HCT116 (cell line): ENCODE data around the gene CADPS. TPM values are rescaled to one million over a fixed set of nuclear protein-coding genes. Genes with fewer than 3 reads are reported as not detected.

Experiments
- ATAC-seq: fragments of 200-7000 bp; cut with Tn5 transposase; 2 replicates; pipeline ENCODE4 v1.9.1; 2020; ENCODE audit warnings: mild to moderate bottlenecking, moderate library complexity
- BruUV-seq: library from RNA; stranded (reverse); fragments of 400-500 nt; replicated peaks from 2 replicates; lab custom pipeline; 2021; lab: Mats Ljungman, UMichigan
- CTCF ChIA-PET: fragments of 300-600 bp; sonication (Branson Sonifier 250); formaldehyde crosslinking; loops from one replicate; lab custom pipeline; 2021; ENCODE audit warnings: antibody characterized with exemption; lab: Charles Lee
- POLR2A ChIA-PET: fragments of 300-600, 350-600 bp; sonication (Branson Sonifier 250); formaldehyde crosslinking; loops from one replicate; lab custom pipeline; 2021; ENCODE audit warnings: antibody characterized with exemption; lab: Charles Lee
- RAD21 ChIA-PET, 2 experiments: fragments of 300-600 bp; sonication (Branson Sonifier 250); formaldehyde crosslinking; loops; one replicate each; lab custom pipeline; 2023; ENCODE audit warnings: low total read pairs in 2 of 2; ENCODE audit not compliant: uncharacterized antibody in 2 of 2, unreplicated experiment in 2 of 2, low non-redundant PET in 1 of 2; lab: Charles Lee
- DNase-seq: peaks from one replicate; pipeline ENCODE4 v3.0.0-alpha.2; 2010; ENCODE audit warnings: low read depth, low spot score
- H2AFZ ChIP-seq: fragments of 200-600 bp; shearing (Covaris generic), sonication (generic); 2 replicates; pipeline ENCODE4 v1.6.1; 2017; ENCODE audit warnings: low read depth, mixed run types, mixed read lengths, antibody characterized with exemption, low read length; ENCODE audit not compliant: poor library complexity, severe bottlenecking
- H3K27ac ChIP-seq: 2 replicates; pipeline ENCODE4 v1.5.1; 2012; ENCODE audit warnings: low read depth, low read length
- H3K27me3 ChIP-seq: fragments of 200-600 bp; sonication (generic); 2 replicates; pipeline ENCODE4 v1.6.1; 2016; ENCODE audit warnings: mixed run types, low read length, mixed read lengths; ENCODE audit not compliant: insufficient read depth
- H3K36me3 ChIP-seq, 2 experiments: fragments of 200-500 bp in 1 of 2; fragments of 200-600 bp in 1 of 2; sonication (Bioruptor generic) in 1 of 2; sonication (generic) in 1 of 2; 2 replicates each; pipeline versions ENCODE4 v1.5.1 to v1.6.1; 2014 to 2016; ENCODE audit warnings: low read length in 2 of 2, inconsistent platforms in 1 of 2, mixed read lengths in 1 of 2, mixed run types in 1 of 2; ENCODE audit not compliant: insufficient read depth in 2 of 2, control insufficient read depth in 1 of 2
- H3K4me1 ChIP-seq, 2 experiments: fragments of 200-600 bp in 1 of 2; sonication (generic) in 1 of 2; 2 replicates each; pipeline versions ENCODE4 v1.5.1 to v1.6.1; 2012 to 2017; ENCODE audit warnings: low read length in 2 of 2, inconsistent platforms in 1 of 2, mild to moderate bottlenecking in 1 of 2, mixed read lengths in 1 of 2, mixed run types in 1 of 2, moderate library complexity in 1 of 2; ENCODE audit not compliant: insufficient read depth in 2 of 2, control insufficient read depth in 1 of 2
- H3K4me2 ChIP-seq: fragments of 200-600 bp; sonication (generic); 2 replicates; pipeline ENCODE4 v1.6.1; 2017; ENCODE audit warnings: mixed run types, low read length, mixed read lengths
- H3K4me3 ChIP-seq, 2 experiments: fragments of 200-600 bp in 1 of 2; sonication (generic) in 1 of 2; replicated peaks in 1 of 2; 2 replicates each; pipeline ENCODE4 v1.5.1; 2011 to 2016; ENCODE audit warnings: low read length in 2 of 2, control low read depth in 1 of 2, low read depth in 1 of 2, mild to moderate bottlenecking in 1 of 2, mixed read lengths in 1 of 2, mixed run types in 1 of 2
- H3K79me2 ChIP-seq: fragments of 200-600 bp; sonication (generic); 2 replicates; pipeline ENCODE4 v1.6.1; 2017; ENCODE audit warnings: mild to moderate bottlenecking, mixed run types, low read length, moderate library complexity, mixed read lengths; ENCODE audit not compliant: insufficient read depth
- H3K9ac ChIP-seq: fragments of 200-600 bp; sonication (generic); 2 replicates; pipeline ENCODE4 v1.6.1; 2016; ENCODE audit warnings: low read length, mixed read lengths
- H3K9me2 ChIP-seq: fragments of 200-600 bp; sonication (generic), shearing (Covaris generic); 2 replicates; pipeline ENCODE4 v1.6.1; 2017; ENCODE audit warnings: mixed run types, mild to moderate bottlenecking, moderate library complexity; ENCODE audit not compliant: insufficient read depth
- H3K9me3 ChIP-seq, 2 experiments: fragments of 200-500 bp in 1 of 2; fragments of 200-600 bp in 1 of 2; sonication (Bioruptor generic) in 1 of 2; sonication (generic) in 1 of 2; 2 replicates each; pipeline ENCODE4 v1.6.1; 2014 to 2017; ENCODE audit warnings: low read length in 2 of 2, mixed read lengths in 2 of 2, inconsistent platforms in 1 of 2, low read depth in 1 of 2, mild to moderate bottlenecking in 1 of 2, mixed run types in 1 of 2, moderate library complexity in 1 of 2; ENCODE audit not compliant: control insufficient read depth in 1 of 2, insufficient read depth in 1 of 2
- H4K20me1 ChIP-seq: fragments of 200-600 bp; sonication (generic), shearing (Covaris generic); 2 replicates; pipeline ENCODE4 v1.6.1; 2017; ENCODE audit warnings: mixed run types, mild to moderate bottlenecking, moderate library complexity; ENCODE audit not compliant: insufficient read depth
- CEBPB ChIP-seq: IDR thresholded peaks from 2 replicates; pipeline ENCODE4 v1.6.1; 2012; ENCODE audit warnings: low read depth
- EGR1 ChIP-seq: IDR thresholded peaks from 2 replicates; pipeline ENCODE4 v1.6.1; 2012; ENCODE audit warnings: low read depth
- ELF1 ChIP-seq: IDR thresholded peaks from 2 replicates; pipeline ENCODE4 v1.6.1; 2012; ENCODE audit warnings: low read depth, borderline replicate concordance
- EZH2 ChIP-seq: fragments of 200-600 bp; sonication (generic); IDR thresholded peaks from 2 replicates; pipeline ENCODE4 v1.6.1; 2017; ENCODE audit warnings: antibody characterized with exemption, mixed run types
- FOSL1 ChIP-seq: IDR thresholded peaks from 2 replicates; pipeline ENCODE4 v1.6.1; 2012; ENCODE audit warnings: low read depth
- JUND ChIP-seq: IDR thresholded peaks from 2 replicates; pipeline ENCODE4 v1.6.1; 2012
- POLR2AphosphoS5 ChIP-seq: IDR thresholded peaks from 2 replicates; pipeline ENCODE4 v1.6.1; 2011; ENCODE audit warnings: mild to moderate bottlenecking, low read depth, low read length, moderate library complexity
- RAD21 ChIP-seq: IDR thresholded peaks from 2 replicates; pipeline ENCODE4 v1.6.1; 2012; ENCODE audit warnings: low read depth, mild to moderate bottlenecking
- SIN3A ChIP-seq: IDR thresholded peaks from 2 replicates; pipeline ENCODE4 v1.6.1; 2012; ENCODE audit warnings: low read depth
- TCF7L2 ChIP-seq: IDR thresholded peaks from 2 replicates; pipeline ENCODE4 v1.7.0; 2011; ENCODE audit warnings: borderline replicate concordance, inconsistent platforms; ENCODE audit not compliant: insufficient read depth, insufficient read length; ENCODE audit errors: extremely low read depth
- YY1 ChIP-seq: IDR thresholded peaks from 2 replicates; pipeline ENCODE4 v1.6.1; 2011; ENCODE audit warnings: low read length, low read depth, moderate library complexity, mild to moderate bottlenecking; ENCODE audit not compliant: insufficient replicate concordance; ENCODE audit errors: extremely low read depth
- ZFX ChIP-seq: fragments of 450-650 bp; IDR thresholded peaks from 2 replicates; pipeline ENCODE4 v1.6.1; 2017
- ZNF274 ChIP-seq: fragments of 200-500 bp; sonication (Bioruptor generic); IDR thresholded peaks from 2 replicates; pipeline ENCODE4 v1.6.1; 2014; ENCODE audit warnings: mild to moderate bottlenecking, low read depth, low read length, inconsistent platforms
- intact Hi-C: fragments of 100-400 bp; cut with micrococcal nuclease; formaldehyde crosslinking; loops from 2 replicates; pipeline ENCODE4 v1.10.0; 2022
- total RNA-seq: library from RNA; stranded (reverse); gene quantifications from one replicate; pipeline ENCODE4 v1.2.1, GENCODE V29; 2021; ENCODE audit not compliant: unreplicated experiment
- TF ChIP-seq, protein P1 (sequence below): IDR thresholded peaks from 2 replicates; pipeline ENCODE4 v1.6.1; 2012
- TF ChIP-seq, protein P2 (sequence below): IDR thresholded peaks from 2 replicates; pipeline ENCODE4 v1.6.1; 2012; ENCODE audit warnings: low read depth
- TF ChIP-seq, protein P3 (sequence below): IDR thresholded peaks from 2 replicates; pipeline ENCODE4 v1.6.1; 2011; ENCODE audit warnings: mild to moderate bottlenecking, low read length, moderate library complexity; ENCODE audit not compliant: insufficient replicate concordance; ENCODE audit errors: extremely low read depth

CADPS gene
- total RNA-seq, 1 experiment from 2014 or later = not detected

DNA sequence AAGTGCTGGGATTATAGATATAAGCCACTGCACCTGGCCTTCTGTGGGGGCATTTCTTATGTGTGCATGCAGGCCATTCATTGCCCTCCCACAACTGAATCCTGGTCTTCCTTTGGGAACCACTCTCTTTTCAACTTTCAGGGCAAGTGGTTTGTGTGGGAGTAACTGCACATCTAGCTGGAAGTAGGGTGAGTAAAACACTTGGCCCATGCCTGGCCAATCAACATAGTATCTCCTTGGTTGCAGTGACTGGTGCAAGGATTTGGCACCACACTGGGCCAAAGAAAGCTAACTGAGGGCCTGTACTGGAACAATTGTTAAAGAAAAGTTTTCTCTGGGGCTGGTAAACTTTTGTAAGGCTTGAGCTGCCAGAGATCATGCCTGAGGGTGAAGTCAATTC is 312.6 kb downstream of the CADPS start:
- Histone ChIP-seq H3K9me2 (no peaks in the 10 kb centered on the region), H3K27me3 (peaks cover 19% of the 10 kb centered on the region; the same call in 1 of the 2 replicates), H3K4me2 (no peak overlapping the region), H2AFZ (no peak overlapping the region), H3K4me1 (no peaks in the 10 kb centered on the region), H3K4me3 (no peak overlapping the region), H3K27ac (no peak overlapping the region), H3K79me2 (no peaks in the 10 kb centered on the region), H3K36me3 (no peaks in the 10 kb centered on the region), H4K20me1 (no peaks in the 10 kb centered on the region), H3K9me3 (no peaks in the 10 kb centered on the region), H3K9ac (no peak overlapping the region)
- ChIA-PET POLR2A (no interaction called here), RAD21 (no interaction called here), CTCF (no interaction called here)
- no peak for TF ChIP-seq ZFX
- TF ChIP-seq SIN3A = no peak
- TF ChIP-seq, protein P1, sequence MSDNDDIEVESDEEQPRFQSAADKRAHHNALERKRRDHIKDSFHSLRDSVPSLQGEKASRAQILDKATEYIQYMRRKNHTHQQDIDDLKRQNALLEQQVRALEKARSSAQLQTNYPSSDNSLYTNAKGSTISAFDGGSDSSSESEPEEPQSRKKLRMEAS = no peak
- no peak for TF ChIP-seq FOSL1
- TF ChIP-seq EZH2 = no peak
- TF ChIP-seq JUND = no peak
- no peak for TF ChIP-seq YY1
- no peak for TF ChIP-seq EGR1
- no peak for TF ChIP-seq CEBPB
- no peak for TF ChIP-seq ZNF274
- no peak for TF ChIP-seq POLR2AphosphoS5
- no peak for TF ChIP-seq RAD21
- TF ChIP-seq, protein P2, sequence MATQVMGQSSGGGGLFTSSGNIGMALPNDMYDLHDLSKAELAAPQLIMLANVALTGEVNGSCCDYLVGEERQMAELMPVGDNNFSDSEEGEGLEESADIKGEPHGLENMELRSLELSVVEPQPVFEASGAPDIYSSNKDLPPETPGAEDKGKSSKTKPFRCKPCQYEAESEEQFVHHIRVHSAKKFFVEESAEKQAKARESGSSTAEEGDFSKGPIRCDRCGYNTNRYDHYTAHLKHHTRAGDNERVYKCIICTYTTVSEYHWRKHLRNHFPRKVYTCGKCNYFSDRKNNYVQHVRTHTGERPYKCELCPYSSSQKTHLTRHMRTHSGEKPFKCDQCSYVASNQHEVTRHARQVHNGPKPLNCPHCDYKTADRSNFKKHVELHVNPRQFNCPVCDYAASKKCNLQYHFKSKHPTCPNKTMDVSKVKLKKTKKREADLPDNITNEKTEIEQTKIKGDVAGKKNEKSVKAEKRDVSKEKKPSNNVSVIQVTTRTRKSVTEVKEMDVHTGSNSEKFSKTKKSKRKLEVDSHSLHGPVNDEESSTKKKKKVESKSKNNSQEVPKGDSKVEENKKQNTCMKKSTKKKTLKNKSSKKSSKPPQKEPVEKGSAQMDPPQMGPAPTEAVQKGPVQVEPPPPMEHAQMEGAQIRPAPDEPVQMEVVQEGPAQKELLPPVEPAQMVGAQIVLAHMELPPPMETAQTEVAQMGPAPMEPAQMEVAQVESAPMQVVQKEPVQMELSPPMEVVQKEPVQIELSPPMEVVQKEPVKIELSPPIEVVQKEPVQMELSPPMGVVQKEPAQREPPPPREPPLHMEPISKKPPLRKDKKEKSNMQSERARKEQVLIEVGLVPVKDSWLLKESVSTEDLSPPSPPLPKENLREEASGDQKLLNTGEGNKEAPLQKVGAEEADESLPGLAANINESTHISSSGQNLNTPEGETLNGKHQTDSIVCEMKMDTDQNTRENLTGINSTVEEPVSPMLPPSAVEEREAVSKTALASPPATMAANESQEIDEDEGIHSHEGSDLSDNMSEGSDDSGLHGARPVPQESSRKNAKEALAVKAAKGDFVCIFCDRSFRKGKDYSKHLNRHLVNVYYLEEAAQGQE = no peak
- TF ChIP-seq, protein P3, sequence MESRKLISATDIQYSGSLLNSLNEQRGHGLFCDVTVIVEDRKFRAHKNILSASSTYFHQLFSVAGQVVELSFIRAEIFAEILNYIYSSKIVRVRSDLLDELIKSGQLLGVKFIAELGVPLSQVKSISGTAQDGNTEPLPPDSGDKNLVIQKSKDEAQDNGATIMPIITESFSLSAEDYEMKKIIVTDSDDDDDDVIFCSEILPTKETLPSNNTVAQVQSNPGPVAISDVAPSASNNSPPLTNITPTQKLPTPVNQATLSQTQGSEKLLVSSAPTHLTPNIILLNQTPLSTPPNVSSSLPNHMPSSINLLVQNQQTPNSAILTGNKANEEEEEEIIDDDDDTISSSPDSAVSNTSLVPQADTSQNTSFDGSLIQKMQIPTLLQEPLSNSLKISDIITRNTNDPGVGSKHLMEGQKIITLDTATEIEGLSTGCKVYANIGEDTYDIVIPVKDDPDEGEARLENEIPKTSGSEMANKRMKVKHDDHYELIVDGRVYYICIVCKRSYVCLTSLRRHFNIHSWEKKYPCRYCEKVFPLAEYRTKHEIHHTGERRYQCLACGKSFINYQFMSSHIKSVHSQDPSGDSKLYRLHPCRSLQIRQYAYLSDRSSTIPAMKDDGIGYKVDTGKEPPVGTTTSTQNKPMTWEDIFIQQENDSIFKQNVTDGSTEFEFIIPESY = no peak
- TF ChIP-seq TCF7L2 = no peak
- no peak for TF ChIP-seq ELF1
- BruUV-seq = no TSS peak
- ATAC-seq = no peak
- DNase-seq = no peak
- intact Hi-C loops = no loop called here
